ENCODE measurements around the gene CHRNA7. TPM values are rescaled to one million over a fixed set of nuclear protein-coding genes. Genes with fewer than 3 reads are reported as not detected.

CHRNA7 gene
- 10 to 100 TPM in 3 of 4 donors, 1 to 10 TPM in 1; 9.7 to 33.2 (median 21.4) TPM for polyA plus RNA-seq (ENCODE audit: insufficient read length in 4 of 4)

GRCh38 chr15:32029862-32030781 lies at the start of gene CHRNA7:
Gene CHRNA7, plus strand, starts transcription at chr15:32030515. Its CDS starts 80 bp downstream, at chr15:32030595.
- DNase-seq (ENCODE audit: low read depth in 4 of 4, low spot score in 2 of 4): peak in 2 of 4 donors; percentile 36 to 51

GRCh38 chr15:31985607-31986006 lies 44.7 kb upstream of the CHRNA7 start:
- DNase-seq (ENCODE audit: low read depth in 4 of 4, low spot score in 2 of 4): no peak

- DNase-seq (ENCODE audit: low read depth in 4 of 4, low spot score in 2 of 4): no peak
These were observed 37.3 kb upstream of the CHRNA7 start for GRCh38 chr15:31993062-31993461.

GRCh38 chr15:31997711-31998110 lies 32.6 kb upstream of the CHRNA7 start:
- no peak for DNase-seq (ENCODE audit: low read depth in 4 of 4, low spot score in 2 of 4)

- DNase-seq (ENCODE audit: low read depth in 4 of 4, low spot score in 2 of 4): no peak
These were observed 26.8 kb upstream of the CHRNA7 start for GRCh38 chr15:32003558-32003957.

- no peak for DNase-seq (ENCODE audit: low read depth in 4 of 4, low spot score in 2 of 4)
These were observed 26.1 kb upstream of the CHRNA7 start for GRCh38 chr15:32004249-32004648.

DNA sequence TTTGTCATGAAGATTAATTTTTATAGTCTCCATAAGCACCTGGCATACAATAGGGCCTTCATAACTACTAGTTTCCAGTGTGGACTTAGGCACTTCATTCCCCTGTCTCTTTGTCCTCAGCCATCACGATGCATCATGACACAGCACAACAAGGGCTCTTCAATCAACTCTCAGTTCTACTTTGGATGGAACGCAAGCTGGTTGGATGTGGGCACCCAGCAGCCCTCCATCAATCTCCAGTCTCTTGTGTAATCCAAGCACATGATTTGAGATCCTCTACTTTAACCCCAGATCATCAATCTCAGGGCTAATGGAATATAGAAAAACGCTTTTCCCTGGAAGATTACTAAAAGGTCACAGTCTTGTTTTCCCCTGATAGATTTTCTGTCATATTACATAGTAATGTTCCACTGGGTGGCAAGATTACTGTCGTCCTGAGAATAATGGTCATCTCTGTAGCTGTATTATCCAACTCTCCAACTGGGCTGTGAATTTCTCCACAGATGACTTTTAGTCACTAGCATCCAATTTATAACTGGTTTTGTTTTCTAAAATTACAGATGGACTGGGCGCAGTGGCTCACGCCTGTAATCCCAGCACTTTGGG lies 22.9 kb upstream of the CHRNA7 start:
- DNase-seq (ENCODE audit: low read depth in 4 of 4, low spot score in 2 of 4): no peak

DNA sequence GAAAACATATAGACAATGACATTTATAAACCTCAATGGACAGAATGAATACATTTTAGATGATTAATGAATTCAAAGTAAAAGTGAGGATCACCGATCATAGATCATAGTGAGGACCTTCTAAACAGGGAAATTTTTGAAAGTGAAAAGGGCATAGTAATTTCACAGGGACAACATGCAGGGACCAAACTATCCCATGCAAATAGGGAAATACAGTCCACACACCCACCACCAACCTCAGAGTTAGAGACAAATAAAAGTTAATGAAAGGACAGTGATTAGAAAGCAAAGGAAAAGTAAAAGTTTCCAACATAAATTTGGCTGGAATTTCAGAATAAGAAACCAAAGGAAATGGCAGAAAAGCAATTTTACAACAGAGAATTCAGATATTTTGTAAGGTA lies 15.4 kb upstream of the CHRNA7 start:
- DNase-seq (ENCODE audit: low read depth in 4 of 4, low spot score in 2 of 4): no peak

GRCh38 chr15:32020156-32020555 lies 10.2 kb upstream of the CHRNA7 start:
- DNase-seq (ENCODE audit: low read depth in 4 of 4, low spot score in 2 of 4): no peak

GRCh38 chr15:32028921-32029320 lies 1.4 kb upstream of the CHRNA7 start:
- DNase-seq (ENCODE audit: low read depth in 4 of 4, low spot score in 2 of 4): peak in 2 of 4 donors; percentile 13 to 34

- peak in 2 of 4 donors; percentile 34 to 38 for DNase-seq (ENCODE audit: low read depth in 4 of 4, low spot score in 2 of 4)
These were observed 880 bp upstream of the CHRNA7 start for GRCh38 chr15:32029409-32029861.

- no peak for DNase-seq (ENCODE audit: low read depth in 4 of 4, low spot score in 2 of 4)
These were observed 480 bp downstream of the CHRNA7 start for GRCh38 chr15:32030795-32031194.

- no peak for DNase-seq (ENCODE audit: low read depth in 4 of 4, low spot score in 2 of 4)
These were observed 3.0 kb downstream of the CHRNA7 start for GRCh38 chr15:32033186-32033890.

DNA sequence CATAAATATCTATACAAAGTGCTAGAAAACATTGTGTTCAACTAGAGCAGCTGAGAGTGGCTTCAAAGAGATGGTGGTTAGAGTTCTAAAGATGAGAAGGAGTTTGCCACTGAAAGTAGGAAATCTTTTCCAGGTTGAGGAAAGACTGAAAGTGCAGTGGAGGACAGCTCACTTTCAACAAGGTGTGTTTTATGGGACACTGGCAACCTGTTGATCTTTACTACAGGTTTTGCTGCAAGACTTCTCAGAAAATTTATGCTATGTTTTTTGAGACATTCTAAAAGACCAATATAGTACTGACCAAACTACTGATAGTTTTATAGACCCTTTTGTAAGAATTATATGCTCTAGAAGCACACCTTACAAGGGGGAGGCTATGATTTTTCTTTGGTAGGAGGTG lies 3.8 kb downstream of the CHRNA7 start:
- no peak for DNase-seq (ENCODE audit: low read depth in 4 of 4, low spot score in 2 of 4)

DNA sequence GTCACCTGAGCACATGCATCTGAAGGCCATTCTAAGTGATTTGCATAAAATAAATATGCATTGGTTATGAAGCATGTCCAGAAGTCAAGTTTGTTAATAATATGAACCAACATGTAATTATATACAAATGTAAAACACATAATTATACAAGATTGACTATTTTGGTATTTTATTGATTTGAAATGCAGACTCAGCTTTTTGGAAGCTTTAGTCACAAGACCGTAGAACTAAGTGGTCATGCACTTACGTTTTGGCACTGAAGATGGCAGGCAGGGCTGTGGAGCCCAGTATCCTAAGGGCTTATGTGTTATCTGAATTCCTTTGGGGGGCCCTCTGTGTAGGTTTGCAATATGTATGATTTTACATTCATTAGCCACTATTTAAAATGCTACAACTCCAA lies 5.0 kb downstream of the CHRNA7 start:
- DNase-seq (ENCODE audit: low read depth in 4 of 4, low spot score in 2 of 4): no peak

DNA sequence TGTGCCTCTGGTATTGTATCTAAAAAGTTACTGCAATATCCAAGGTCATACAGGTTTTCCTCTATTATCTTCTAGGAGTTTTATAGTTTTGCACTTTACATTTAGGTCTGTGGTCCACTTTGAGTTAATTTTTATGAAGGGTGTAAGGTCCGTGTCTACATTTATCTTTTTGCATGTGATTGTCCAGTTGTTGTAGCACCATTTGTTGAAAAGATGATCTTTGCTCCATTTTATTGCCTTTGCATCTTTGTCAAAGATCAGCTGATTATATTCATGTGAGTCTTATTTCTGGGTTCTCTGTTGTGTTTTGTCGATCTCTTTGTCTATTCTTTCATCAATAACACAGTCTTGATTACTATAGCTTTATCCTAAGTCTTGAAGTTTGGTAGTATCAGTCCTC lies 6.7 kb downstream of the CHRNA7 start:
- DNase-seq (ENCODE audit: low read depth in 4 of 4, low spot score in 2 of 4): no peak

DNA sequence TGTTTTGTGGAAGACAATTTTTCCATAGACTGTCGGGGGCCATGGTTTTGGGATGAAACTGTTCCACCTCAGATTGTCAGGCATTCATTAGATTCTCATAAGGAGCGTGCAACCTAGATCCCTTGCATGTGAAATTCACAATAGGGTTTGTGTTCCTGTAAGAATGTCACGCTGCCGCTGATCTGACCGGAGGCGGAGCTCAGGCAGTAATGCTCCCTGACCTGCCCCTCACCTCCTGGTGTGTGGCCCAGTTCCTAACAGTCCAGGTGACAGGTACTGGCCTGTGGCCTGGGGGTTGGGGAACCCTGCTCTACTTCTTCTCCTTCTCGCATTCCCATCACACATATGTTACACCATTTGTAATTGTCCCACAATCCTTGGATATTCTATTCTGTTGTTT lies 11.0 kb downstream of the CHRNA7 start:
- DNase-seq (ENCODE audit: low read depth in 4 of 4, low spot score in 2 of 4): no peak

DNA sequence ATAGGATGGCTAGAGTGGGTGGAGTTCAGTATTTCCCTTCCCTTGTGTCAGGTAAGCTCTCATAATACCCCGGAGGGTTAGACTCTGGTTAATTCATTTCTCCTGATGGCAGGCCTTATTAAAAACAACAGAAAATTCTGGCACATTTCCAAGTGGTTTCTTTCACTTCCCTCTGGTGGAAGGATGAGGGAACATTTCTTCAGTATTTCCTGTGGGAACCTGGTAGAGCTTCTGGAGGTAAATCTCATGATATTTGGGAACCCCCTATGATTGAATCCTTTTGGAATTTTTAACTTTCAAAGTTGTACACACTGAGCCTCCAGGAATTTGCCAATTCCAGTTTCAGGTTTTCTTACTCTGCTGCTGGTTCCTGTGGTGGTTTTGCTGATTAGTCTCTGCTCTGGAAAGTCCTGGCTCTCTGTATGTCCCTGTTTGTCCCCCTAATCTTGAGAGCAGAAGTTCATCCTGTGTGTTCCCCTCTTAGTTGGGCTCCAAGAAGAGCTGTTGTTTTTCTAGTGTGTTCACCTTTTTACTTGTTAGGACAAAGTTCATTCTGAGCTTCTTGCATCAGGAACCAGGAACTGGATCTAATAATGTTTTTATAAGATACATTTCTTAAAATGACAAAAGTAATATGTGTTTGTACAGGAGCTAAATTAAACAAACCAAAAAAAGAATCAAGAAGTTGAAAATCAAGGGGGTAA lies 12.1 kb downstream of the CHRNA7 start:
- DNase-seq (ENCODE audit: low read depth in 4 of 4, low spot score in 2 of 4): peak in 1 of 4 donors; percentile 18

DNA sequence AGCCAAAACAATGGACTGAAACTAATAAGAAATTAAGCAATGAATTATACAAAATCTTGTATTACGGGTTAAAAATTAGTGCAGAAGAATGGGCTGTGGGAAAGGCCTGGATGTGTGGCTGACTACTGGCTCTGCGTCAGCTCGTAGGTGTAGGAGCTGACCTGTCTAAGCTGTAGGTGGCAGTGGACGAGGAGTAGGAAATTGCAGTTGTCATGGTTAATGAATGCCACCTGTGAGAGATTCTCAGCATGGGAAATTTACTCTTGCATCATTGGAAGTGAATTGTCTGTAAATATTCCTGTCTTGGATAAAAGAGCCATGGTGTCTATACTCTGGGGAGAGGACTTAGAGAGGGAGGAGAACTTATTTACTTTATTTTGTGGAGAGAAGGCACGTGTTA lies 23.4 kb downstream of the CHRNA7 start:
- peak in 1 of 4 donors; percentile 14 for DNase-seq (ENCODE audit: low read depth in 4 of 4, low spot score in 2 of 4)

GRCh38 chr15:32057876-32058425 lies 27.6 kb downstream of the CHRNA7 start:
- peak in 1 of 4 donors; percentile 11 for DNase-seq (ENCODE audit: low read depth in 4 of 4, low spot score in 2 of 4)

Data from left renal cortex interstitium (tissue), 4 donors.